Fibroblast of lung (primary cell): ENCODE measurements around the gene WWP2. TPM values are rescaled to one million over a fixed set of nuclear protein-coding genes. Genes with fewer than 3 reads are reported as not detected.

Source experiments
- DNase-seq, 2 donors: peaks; one replicate each; pipeline versions ENCODE4 v3.0.0 to v3.0.0-alpha.2; 2010; ENCODE audit warnings: low read depth in 2 of 2
- H2AFZ ChIP-seq: 2 replicates; pipeline ENCODE4 v1.5.1; 2012; ENCODE audit warnings: low read length, control low read depth, inconsistent platforms
- H3K27ac ChIP-seq: 2 replicates; pipeline ENCODE4 v1.5.1; 2011; ENCODE audit warnings: low read length, control low read depth; ENCODE audit not compliant: insufficient read depth
- H3K27me3 ChIP-seq: 2 replicates; pipeline ENCODE4 v1.5.1; 2011; ENCODE audit warnings: mild to moderate bottlenecking, low read length; ENCODE audit not compliant: control insufficient read depth, insufficient read depth
- H3K36me3 ChIP-seq: 2 replicates; pipeline ENCODE4 v1.5.1; 2011; ENCODE audit warnings: low read length; ENCODE audit not compliant: control insufficient read depth, insufficient read depth
- H3K4me1 ChIP-seq: 2 replicates; pipeline ENCODE4 v1.5.1; 2011; ENCODE audit warnings: low read length; ENCODE audit not compliant: control insufficient read depth, insufficient read depth; ENCODE audit errors: extremely low read depth
- H3K4me2 ChIP-seq: 2 replicates; pipeline ENCODE4 v1.5.1; 2011; ENCODE audit warnings: low read length, control low read depth; ENCODE audit not compliant: insufficient read depth; ENCODE audit errors: extremely low read depth
- H3K4me3 ChIP-seq, 4 experiments: fragments of 200-600 bp in 1 of 4; sonication (generic) in 1 of 4; replicated peaks in 1 of 4; 2 replicates each; pipeline ENCODE4 v1.5.1; 2011 to 2016; ENCODE audit warnings: low read length in 4 of 4, low read depth in 3 of 4, mild to moderate bottlenecking in 3 of 4, control low read depth in 2 of 4, inconsistent platforms in 1 of 4, mixed read lengths in 1 of 4; ENCODE audit not compliant: insufficient read depth in 1 of 4; ENCODE audit errors: control extremely low read depth in 1 of 4
- H3K79me2 ChIP-seq: 2 replicates; pipeline ENCODE4 v1.5.1; 2012; ENCODE audit warnings: mild to moderate bottlenecking, low read length, inconsistent platforms; ENCODE audit not compliant: control insufficient read depth, insufficient read depth
- H3K9ac ChIP-seq: 2 replicates; pipeline ENCODE4 v1.5.1; 2011; ENCODE audit warnings: mild to moderate bottlenecking, low read length, control low read depth; ENCODE audit not compliant: insufficient read depth
- H3K9me3 ChIP-seq: 2 replicates; pipeline ENCODE4 v1.5.1; 2012; ENCODE audit warnings: low read depth, low read length; ENCODE audit not compliant: control insufficient read depth, insufficient read depth
- H4K20me1 ChIP-seq: 2 replicates; pipeline ENCODE4 v1.5.1; 2011; ENCODE audit warnings: low read length; ENCODE audit not compliant: control insufficient read depth, insufficient read depth; ENCODE audit errors: extremely low read depth
- EZH2 ChIP-seq: IDR thresholded peaks from 2 replicates; pipeline ENCODE4 v1.5.1; 2012; ENCODE audit warnings: low read length, control low read depth, mild to moderate bottlenecking; ENCODE audit errors: missing control alignments
- polyA plus RNA-seq, 2 donors: library from polyadenylated mRNA; depleted of rRNA in 1 of 2; stranded (reverse) in 1 of 2; unstranded in 1 of 2; fragments of >200 nt; gene quantifications; 2 replicates each; pipeline ENCODE4 v1.2.1, GENCODE V29; 2011 to 2012; ENCODE audit warnings: missing spikeins in 1 of 2
- total RNA-seq: library from RNA; depleted of rRNA; stranded (reverse); fragments of >200 nt; gene quantifications from 2 replicates; pipeline ENCODE4 v1.2.1, GENCODE V29; 2014
- TF ChIP-seq, protein P1 (sequence below), 2 donors: IDR thresholded peaks in 1 of 2; conservative IDR thresholded peaks in 1 of 2; 1 replicate in 1 of 2; 2 replicates in 1 of 2; pipeline ENCODE4 v1.5.1; 2011 to 2012; ENCODE audit warnings: low read length in 2 of 2, control low read depth in 1 of 2, inconsistent platforms in 1 of 2, low read depth in 1 of 2, mild to moderate bottlenecking in 1 of 2

Gene WWP2
- total and polyA plus RNA-seq, 2 donors (not counting 1 experiment from before 2014, with no cell fraction given), result 16.3 to 28.5 TPM

DNA sequence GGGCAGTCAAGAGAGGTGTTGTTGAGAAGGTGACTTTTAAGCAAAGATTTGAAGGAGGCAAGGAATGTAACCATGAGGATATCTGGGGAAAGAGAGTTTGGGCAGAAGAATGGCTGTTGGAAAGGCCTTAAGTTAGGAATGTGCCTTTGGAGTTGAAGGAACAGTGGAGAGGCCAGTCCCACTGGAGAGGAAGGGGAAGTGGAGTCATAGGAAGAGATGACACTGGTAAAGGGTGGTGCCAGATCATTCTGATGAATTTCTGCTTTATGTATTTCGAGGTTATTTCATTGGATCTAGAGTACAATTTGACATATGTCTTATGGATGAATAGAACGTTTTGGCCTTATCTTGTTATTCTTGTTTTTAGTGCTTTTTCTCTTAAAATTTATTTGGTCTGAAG, 93.5 kb downstream of the WWP2 start:
- Histone ChIP-seq H3K4me2 (no peak overlapping the region), H2AFZ (no peak overlapping the region), H3K79me2 (no peaks in the 10 kb centered on the region), H3K36me3 (no peaks in the 10 kb centered on the region), H3K4me1 (peaks cover 3% of the 10 kb centered on the region), H3K27ac (no peak overlapping the region), H4K20me1 (no peaks in the 10 kb centered on the region), H3K4me3 (no peak overlapping the region), H3K9ac (no peak overlapping the region), H3K27me3 (no peaks in the 10 kb centered on the region), H3K9me3 (no peaks in the 10 kb centered on the region)
- no peak for DNase-seq
- TF ChIP-seq, protein P1, sequence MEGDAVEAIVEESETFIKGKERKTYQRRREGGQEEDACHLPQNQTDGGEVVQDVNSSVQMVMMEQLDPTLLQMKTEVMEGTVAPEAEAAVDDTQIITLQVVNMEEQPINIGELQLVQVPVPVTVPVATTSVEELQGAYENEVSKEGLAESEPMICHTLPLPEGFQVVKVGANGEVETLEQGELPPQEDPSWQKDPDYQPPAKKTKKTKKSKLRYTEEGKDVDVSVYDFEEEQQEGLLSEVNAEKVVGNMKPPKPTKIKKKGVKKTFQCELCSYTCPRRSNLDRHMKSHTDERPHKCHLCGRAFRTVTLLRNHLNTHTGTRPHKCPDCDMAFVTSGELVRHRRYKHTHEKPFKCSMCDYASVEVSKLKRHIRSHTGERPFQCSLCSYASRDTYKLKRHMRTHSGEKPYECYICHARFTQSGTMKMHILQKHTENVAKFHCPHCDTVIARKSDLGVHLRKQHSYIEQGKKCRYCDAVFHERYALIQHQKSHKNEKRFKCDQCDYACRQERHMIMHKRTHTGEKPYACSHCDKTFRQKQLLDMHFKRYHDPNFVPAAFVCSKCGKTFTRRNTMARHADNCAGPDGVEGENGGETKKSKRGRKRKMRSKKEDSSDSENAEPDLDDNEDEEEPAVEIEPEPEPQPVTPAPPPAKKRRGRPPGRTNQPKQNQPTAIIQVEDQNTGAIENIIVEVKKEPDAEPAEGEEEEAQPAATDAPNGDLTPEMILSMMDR (conservative IDR thresholded peaks at IDR 0.05 in 1 of 2, IDR thresholded peaks at IDR 0.05 in 1 of 2; ENCODE audit: low read depth in 1 of 2, low read length in 2 of 2), result no peak
- TF ChIP-seq EZH2, result no peak

DNA sequence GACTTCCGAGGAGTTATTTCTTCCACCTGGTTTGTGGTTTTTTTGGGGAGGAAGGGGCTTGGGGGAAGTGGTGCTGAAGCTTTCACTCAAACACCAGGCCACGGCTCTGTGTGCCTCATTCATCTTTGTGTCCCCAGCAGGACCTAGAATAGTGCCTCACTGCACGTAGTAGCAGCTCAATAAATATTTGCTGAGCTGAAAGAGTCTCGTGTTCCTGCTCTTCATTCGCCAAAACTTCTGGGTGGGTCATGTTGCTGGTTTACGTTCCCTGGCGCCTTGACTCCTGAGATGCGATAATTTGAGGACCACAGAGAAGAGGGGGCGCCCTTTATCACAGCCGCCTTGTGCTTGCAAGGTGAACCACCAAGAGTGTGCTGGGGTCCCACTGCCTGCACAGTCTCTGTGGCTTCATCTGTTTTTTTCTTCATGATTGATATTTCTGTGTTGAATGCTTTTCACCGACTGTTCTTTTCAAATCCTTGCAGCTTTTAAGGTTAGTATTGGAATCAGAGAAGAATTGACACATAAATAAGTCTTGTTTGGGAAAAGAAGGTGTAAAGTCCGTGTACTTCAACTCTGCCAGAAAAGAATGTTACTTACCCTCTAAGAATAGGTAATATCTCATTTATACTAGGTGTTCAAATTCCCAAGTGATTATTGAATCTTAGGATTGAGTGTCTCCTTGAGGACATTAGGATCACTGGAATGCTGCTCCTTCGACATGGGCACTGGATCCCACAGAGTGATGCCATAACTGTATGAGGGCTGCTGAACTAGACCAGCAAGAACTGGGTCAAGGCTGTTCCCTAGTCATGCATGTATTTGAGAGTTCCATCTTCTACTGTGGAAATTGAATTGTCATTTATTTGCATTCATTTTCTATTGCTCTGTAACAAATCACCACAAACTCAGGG, 96.3 kb downstream of the WWP2 start:
- H3K79me2 ChIP-seq, result no peaks in the 10 kb centered on the region
- peaks cover 2% of the 10 kb centered on the region for H3K4me1 ChIP-seq
- H2AFZ ChIP-seq, result no peak overlapping the region
- H3K9me3 ChIP-seq, result no peaks in the 10 kb centered on the region
- no peak for TF ChIP-seq EZH2
- TF ChIP-seq, protein P1 (conservative IDR thresholded peaks at IDR 0.05 in 1 of 2, IDR thresholded peaks at IDR 0.05 in 1 of 2; ENCODE audit: low read depth in 1 of 2, low read length in 2 of 2), result no peak
- no peaks in the 10 kb centered on the region for H3K27me3 ChIP-seq
- H4K20me1 ChIP-seq, result no peaks in the 10 kb centered on the region
- H3K9ac ChIP-seq, result no peak overlapping the region
- H3K36me3 ChIP-seq, result no peaks in the 10 kb centered on the region
- H3K27ac ChIP-seq, result no peak overlapping the region
- no peak overlapping the region for H3K4me3 ChIP-seq
- H3K4me2 ChIP-seq, result no peak overlapping the region
- no peak for DNase-seq

DNA sequence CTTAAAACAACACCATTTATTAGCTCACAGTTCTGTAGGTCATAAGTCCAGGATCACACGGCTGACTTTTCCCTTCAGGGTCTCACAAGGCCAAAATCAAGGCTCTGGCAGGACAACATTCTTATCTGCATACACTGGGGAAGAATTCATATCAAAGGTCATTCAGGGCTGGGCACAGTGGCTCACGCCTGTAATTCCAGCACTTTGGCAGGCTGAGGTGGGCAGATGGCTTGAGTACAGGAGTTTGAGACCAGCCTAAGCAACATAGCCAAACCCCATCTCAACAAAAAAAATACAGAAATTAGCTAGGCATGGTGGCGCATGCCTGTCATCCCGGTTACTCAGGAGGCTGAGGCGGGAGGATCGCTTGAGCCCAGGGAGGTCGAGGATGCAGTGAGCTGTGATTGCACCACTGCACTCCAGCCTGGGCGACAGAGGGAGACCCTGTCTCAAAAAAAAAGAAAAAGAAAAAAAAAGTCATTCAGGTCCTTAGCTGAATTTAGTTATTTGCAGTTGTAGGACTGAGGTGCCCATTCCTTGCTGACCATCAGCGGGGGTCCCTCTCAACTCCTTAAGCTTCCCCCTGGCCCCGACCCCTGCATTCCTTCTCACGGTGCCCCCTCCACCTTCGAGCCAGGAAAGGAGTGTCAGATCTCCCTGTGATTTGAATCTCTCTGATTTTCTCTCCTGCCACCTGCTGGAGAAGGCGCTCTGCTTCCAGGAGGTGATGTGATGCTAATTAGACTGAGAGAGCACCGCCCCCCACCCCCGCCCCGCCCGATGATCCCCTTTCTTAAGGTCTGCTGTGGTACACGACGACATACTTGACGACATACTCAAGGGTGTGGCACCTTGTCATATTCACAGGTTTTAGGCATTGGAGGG, 97.2 kb downstream of the WWP2 start:
- no peak overlapping the region for H3K9ac ChIP-seq
- H3K4me2 ChIP-seq, result no peak overlapping the region
- H3K79me2 ChIP-seq, result no peaks in the 10 kb centered on the region
- H3K4me3 ChIP-seq, result no peak overlapping the region
- H3K9me3 ChIP-seq, result no peaks in the 10 kb centered on the region
- no peaks in the 10 kb centered on the region for H3K36me3 ChIP-seq
- TF ChIP-seq, protein P1 (conservative IDR thresholded peaks at IDR 0.05 in 1 of 2, IDR thresholded peaks at IDR 0.05 in 1 of 2; ENCODE audit: low read depth in 1 of 2, low read length in 2 of 2), result peak in 1 of 2 donors; percentile 15
- no peak for TF ChIP-seq EZH2
- H3K27ac ChIP-seq, result no peak overlapping the region
- H3K27me3 ChIP-seq, result no peaks in the 10 kb centered on the region
- H2AFZ ChIP-seq, result no peak overlapping the region
- peak in 1 of 2 donors; percentile 32 for DNase-seq
- peaks cover 2% of the 10 kb centered on the region for H3K4me1 ChIP-seq
- H4K20me1 ChIP-seq, result no peaks in the 10 kb centered on the region
